ENCODE data around the gene P4HTM.

P4HTM gene, protein sequence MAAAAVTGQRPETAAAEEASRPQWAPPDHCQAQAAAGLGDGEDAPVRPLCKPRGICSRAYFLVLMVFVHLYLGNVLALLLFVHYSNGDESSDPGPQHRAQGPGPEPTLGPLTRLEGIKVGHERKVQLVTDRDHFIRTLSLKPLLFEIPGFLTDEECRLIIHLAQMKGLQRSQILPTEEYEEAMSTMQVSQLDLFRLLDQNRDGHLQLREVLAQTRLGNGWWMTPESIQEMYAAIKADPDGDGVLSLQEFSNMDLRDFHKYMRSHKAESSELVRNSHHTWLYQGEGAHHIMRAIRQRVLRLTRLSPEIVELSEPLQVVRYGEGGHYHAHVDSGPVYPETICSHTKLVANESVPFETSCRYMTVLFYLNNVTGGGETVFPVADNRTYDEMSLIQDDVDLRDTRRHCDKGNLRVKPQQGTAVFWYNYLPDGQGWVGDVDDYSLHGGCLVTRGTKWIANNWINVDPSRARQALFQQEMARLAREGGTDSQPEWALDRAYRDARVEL

DNA sequence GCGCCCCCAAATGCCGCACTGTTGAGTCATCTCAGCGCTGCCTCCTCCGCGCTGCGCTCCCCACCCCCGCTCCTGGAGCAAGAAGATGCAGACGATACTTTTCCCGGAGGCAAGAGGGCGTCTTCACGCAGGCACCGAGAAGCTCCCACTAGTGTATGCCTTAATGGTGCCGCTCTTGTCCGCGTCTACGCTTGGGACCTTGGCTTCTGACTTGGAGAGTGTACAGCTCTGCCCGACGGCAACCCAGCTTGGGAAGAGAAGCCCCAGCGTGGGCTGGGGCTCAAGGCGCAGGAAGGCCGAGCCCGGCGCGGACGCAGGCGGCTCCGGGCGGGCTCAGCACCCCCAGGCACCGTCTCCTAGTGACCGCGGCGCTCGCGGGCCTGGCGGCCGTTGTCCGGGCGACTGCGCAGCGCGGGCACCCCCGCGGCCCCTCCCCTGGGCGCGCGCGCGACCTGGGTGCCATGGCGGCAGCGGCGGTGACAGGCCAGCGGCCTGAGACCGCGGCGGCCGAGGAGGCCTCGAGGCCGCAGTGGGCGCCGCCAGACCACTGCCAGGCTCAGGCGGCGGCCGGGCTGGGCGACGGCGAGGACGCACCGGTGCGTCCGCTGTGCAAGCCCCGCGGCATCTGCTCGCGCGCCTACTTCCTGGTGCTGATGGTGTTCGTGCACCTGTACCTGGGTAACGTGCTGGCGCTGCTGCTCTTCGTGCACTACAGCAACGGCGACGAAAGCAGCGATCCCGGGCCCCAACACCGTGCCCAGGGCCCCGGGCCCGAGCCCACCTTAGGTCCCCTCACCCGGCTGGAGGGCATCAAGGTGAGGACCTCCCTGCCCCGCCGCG is at the start of gene P4HTM:
P4HTM (plus strand) TSS at position 446 of the 840 bp plus-strand sequence; CDS start at position 462, 16 bp downstream.
- DNase-seq: peak; percentile 71

DNA sequence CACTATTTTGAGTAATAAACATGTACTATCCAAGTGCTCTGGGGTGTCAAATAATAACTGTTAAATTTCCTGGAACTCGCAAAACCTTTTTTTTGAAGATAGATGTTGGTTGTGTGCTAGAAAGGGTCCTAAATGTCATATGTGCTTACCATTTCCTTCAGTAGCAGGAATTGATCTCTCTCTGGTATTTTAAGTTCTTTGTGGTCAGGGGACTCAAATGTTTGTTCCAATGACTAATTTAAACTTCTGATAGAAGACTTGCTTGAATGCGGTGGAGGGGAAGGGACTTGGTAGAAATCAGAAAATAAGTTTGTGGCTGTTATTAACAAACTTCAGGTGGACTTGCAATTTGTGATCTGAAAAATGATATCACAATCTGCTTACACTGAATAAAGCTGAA is 44.6 kb upstream of the P4HTM start:
- no peak for DNase-seq

DNA sequence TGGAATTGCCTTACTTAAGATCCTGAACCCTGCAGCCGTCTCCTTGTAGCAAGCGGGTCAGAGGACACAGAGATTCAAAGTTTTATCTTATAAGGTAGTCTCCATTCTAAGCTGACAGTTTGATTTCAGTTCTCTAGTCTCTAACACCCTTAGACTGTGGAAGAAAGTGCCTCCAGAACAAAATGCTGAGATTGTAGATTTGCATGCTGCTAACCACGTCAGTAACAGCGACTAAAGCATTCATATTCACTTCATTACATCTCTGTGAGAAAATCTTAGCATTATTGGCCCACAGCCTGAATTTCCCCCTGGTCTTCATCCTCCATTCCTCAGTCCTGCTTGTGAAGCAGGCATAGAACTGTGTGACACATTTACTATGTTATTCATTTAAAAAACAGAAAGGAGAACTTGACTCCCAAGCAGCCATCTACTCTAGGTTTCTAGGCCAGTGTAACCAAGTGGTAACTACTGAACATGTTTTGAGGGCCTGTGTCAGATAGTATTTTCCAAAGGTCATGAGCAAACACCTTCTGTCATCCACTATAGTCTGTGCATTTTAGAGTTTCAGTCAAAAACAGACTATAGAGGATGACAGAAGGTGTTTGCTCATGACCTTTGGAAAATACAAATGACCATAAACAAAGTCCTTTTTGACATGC is 44.0 kb upstream of the P4HTM start:
- no peak for DNase-seq

DNA sequence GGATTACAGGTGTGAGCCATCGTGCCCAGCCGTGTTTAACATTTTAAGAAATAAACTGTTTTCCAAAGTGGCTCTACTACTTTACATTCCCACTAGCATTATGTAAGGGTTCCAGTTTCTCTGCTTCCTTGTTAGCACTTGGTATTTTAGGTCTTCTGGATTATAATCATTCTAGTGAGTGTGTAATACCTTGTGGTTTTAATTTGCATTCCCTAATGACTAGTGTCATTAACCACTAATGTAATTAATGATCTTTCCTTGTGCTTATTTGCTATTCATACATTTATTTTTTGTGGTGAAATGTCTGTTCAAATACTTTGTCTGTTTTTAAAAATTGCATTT is 40.7 kb upstream of the P4HTM start:
- DNase-seq: no peak

DNA sequence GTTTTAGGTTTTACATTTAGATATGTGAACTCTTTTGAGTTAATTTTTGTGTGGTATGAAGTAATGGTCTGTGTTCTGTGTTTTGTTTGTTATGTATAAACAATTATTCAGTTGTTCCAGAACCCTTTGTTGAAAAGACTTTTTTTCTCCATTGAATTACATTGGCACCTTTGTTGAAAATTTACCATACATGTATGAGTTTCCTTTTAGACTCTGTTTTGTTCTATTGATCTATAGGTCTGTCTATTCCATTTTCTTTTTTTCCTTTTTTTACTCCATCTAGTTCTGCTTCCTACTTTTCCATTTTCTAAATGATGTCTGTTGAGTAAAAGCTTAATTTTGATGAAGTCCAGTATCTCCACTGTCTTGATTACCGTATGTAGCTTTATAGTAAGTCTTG is 40.0 kb upstream of the P4HTM start:
- DNase-seq: no peak

DNA sequence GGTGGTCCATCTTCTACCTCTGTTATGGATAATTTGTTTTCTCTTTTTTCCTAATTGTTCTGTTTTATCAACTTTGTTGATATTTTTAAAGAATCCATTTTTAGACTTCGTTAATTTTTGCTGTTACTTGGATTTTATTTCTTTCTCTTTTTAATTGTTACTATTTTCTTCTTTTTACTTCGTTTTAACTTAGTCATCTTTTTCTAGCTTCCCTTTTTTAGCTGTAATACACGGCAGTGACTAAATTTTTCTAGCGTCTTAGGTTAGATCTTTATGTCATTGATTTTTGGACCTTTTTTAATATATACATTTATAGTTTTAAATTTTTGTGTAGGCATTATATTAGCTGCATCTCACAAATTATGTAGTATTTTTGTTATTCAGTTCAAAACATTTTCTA is 38.3 kb upstream of the P4HTM start:
- DNase-seq: no peak

DNA sequence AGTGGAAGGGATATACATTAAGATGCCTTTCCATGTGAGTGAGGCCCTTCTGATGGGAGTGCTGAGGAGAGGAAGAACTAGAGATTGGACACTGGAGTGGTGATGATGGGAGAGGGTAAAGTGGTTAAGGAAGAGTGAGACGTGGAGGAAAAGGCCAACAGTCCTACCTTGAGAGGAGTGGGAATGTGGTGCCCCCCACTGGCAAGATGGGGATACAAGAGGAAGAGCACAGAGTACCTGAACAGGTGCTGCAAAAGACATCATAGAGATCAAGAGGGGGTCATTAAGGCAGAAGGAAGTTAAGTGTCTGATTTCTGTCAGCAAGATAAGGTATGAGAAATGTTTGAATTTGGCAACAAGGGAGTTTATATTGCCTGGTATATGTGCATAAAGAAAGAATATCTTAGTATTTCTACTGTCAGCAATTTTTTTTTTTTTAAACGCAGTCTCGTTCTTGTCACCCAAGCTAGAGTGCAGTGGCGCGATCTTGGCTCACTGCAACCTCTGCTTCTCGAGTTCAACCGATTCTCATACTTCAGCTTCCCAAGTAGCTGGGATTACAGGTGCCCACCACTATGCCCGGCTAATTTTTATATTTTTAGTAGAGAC is 37.4 kb upstream of the P4HTM start:
- DNase-seq: peak; percentile 44

DNA sequence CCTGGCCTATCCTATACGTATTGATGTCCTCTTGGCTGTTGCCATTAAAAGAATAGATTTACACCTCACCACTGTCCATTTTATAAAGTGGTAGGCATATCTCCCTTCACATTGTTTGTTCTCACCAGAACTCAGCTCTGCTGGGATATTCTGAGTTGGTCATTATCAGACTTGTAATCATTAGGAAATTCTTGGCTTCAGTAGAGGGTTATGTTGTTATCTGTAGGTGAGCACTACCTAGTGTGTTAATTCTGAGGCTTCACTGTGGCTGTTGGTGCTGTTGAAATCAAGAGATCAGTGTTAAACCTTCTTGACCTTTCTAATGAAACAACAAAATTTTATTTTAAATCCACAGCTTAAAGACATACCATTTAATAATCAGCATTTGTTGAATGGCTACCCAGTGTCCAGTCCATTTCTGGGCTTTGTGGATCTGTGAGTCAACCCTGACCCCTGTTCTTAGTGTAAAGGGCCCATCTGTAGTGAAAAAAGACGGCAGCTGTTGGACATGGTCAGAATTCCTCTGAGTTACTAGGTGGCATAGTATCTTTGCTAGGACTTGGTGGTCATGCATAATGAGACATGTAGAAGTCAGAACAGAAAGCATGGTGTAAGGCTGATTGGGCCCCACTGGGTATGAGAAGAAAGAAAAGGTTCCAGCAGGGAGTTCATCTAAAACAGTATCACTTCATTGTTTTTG is 32.9 kb upstream of the P4HTM start:
- DNase-seq: no peak

DNA sequence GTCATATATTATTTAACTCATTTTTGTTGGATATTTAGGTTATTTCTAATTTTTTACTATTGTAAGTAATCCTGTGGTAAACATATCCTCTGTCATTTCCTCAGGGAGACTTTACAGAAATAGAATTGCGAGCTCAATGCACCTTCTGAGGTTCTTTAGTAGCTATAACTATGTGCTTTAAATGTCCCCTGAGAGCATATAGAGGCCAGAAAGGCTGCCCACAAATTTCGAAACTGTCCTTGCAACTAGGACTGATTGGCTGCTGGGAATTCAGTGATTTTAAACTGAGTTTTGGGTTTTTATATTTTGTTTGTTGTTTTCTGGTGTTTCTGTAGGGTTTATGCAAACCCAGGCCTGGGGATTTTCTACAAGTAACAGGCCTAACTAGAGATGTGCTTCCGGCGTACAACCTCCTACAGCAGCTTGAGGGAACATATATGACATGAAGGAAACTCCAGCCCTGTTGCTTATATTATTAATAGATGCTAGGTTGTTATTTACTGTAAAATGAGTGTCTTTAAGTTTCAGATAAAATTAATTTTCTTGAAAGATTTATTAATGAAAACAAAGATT is 29.1 kb upstream of the P4HTM start:
- DNase-seq: no peak

DNA sequence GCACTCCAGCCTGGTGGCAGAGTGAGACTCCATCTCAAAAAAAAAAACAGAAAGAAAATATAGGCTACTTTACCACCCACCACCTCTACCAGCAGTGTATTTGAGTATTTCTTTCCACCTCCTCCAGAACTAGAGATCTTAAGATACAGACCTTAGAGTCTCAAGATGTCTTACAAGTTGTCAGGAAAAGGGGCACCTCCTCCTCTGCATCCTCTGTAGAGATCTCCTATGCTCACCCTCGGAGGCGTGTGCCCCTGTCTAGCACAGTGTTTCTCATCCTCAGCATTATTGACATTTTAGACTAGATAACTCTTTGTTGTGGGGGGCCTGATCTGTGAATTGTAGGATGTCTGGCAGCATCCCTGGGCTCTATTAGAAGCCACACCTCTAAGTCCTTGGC is 27.7 kb upstream of the P4HTM start:
- no peak for DNase-seq

DNA sequence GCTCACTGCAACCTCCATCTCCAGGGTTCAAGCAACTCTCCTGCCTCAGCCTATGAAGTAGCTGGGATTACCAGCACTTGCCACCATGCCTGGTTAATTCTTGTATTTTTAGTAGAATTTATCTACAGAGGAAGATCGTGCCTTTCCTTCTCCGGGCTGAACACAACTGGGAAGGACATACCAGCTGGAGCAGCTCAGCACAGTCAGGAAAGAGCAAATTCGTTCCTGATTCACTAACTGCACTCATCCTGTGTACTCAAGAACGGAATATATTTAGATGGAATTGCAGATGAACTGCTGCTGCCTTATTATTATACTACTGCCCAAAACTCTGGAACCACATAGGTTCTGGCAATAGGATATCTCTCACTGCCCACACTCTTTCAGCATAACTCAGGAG is 27.1 kb upstream of the P4HTM start:
- DNase-seq: no peak

DNA sequence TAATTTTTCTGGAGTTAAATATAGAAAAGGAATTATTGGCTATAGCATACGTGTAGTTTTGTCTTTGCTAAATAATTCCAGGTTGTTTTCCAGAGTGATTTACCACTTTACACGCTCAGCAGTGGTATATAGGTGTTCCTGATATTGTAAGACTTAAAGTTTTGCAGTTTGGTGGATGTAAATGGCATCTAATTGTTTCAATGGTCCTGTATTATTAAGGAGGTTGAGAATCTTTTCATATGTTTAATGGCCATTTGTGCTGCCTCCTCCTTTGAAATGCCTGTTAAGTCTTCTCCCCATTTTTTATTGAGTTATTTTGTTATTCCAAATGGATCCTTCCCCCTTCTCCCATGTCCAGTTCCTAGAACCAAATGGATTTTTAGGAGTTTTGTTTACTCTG is 26.4 kb upstream of the P4HTM start:
- DNase-seq: no peak

DNA sequence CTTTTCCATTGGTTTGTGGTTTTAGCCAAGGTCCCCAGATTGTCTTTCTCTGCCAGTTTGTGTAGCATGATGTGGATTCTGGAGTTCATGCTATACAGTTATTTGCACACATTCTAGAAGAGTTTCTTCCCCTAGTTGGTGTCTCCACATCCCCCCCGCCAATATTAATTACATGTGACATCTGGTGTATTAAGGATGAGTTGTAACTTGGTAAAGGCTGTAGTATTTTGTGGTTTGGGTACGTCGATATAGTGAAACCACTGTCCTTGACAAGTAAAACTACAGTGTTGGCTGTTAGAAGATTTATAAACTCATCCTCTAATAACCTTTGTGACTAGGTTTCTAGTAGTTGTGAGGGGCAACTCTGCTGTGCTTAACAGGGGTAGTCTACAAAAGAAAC is 23.7 kb upstream of the P4HTM start:
- DNase-seq: no peak

DNA sequence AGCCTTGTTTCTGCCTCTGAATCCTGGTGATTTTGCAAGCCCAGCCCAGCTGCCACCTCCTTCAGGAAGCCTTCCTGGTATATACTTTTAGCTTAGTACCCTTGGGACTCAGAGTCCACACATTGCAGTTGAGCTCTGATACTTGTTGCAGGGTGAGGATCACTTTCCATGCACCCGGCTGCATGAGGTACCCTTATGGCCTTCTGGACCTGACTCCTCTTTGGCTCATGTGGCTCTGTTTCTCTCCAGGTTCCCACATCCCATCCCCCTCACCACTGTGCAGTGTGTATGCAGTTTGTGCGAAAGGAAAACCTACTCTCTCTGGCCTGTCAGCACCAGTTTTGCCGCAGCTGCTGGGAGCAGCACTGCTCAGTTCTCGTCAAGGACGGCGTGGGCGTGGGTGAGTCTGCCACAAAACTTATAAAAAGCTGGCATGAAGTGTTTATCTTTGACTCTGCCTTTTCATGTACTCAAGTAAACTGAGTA is 23.1 kb upstream of the P4HTM start:
- no peak for DNase-seq

DNA sequence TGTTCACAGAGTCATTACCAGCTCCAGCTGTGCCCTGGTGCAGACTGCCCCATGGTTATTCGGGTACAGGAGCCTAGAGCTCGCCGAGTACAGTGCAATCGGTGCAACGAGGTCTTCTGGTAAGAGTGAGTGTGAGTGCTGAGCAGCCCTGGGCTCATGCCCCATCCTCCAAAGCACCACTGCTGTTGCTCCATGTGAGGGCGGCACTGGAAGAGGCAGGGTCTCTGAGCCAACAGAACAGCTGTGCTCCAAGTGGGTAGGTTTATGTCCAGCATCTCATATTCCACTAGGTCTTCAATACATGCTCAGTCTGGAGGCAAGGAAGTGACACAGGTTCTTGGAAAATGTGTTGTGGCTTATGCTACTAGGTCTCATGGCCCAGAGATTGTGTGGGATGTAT is 19.5 kb upstream of the P4HTM start:
- no peak for DNase-seq

DNA sequence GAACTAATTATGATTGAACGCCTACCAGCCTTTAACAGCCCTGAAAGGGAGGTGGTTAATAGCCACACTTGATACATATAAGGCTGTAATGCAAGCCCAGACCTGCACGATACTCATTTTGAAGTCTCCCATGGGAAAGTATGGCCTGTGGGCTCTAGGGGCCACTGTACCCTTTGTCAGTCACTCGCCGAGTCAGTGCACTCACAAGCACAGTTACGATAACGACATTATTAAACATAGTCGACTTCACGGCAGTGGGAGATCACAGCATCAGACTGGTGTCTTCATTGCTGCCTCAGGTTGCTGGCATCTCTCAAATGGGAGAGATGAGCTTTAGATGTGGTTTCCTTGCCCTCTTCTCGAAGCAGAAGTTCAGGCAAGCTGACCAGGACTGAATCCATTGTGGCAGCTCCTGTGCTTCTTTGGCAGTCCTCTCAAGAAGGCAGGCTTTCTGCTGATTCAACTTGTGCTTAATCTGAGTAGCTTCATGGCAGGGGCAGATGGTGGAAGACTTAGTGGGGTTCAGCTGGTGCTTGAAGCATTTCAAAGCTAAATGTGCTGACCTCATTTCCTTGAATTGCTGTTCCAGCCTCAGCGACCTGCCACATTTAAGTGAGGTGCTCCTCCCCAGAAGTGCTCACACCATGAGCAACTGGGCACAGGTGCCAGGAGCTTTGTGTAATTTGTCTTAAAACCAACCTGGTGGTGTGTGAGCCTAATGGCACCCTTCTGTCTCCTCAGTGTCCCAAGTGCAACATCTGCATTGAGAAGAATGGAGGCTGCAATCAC is 15.8 kb upstream of the P4HTM start:
- DNase-seq: no peak

DNA sequence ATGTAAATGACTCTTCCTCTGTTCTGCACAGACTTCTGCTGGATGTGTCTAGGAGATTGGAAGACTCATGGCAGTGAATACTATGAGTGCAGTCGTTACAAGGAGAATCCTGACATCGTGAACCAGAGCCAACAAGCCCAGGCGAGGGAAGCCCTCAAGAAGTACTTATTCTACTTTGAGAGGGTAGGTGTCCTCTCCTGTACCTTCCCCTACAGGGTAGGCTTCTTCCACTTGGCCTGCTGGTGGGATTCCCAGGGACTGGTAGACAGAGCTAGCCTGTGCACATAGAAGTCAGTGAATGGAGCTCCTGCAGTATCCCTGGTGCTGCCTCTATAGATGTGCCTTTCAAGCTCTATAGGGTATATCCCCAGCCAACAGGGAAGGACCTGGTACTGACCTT is 10.6 kb upstream of the P4HTM start:
- no peak for DNase-seq

DNA sequence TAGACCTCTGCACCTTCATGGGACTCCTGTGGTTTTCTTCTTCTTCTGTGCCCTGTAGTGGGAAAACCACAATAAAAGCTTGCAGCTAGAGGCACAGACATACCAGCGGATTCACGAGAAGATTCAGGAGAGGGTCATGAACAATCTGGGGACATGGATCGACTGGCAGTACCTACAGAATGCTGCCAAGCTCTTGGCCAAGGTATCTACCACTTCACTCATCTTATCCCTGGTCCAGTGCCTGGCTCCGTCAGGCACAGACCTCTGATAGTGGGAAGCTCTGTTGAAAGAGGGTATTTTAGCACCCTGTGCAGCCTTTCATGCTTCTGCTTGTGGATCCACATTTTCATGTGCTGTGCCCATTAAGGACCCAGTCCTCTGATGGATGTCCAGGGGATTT is 9.7 kb upstream of the P4HTM start:
- no peak for DNase-seq

DNA sequence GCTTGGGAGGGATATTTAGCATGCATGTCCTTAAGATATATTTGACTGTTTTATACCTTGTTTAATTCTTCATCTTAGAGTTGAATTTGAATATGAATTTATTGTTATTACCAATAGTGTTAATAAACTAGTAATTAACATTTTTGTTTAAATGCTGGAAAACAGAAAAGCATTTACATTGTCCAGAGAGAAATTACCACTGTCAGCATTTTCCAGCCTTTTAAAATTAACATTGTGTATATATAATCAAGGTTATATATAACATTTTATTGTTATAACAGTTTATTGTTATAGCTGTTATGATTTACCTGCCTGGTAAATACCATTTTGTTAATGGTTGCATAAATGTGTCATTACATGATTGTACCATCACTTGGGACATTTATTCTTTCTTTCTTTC is 8.0 kb upstream of the P4HTM start:
- DNase-seq: no peak

DNA sequence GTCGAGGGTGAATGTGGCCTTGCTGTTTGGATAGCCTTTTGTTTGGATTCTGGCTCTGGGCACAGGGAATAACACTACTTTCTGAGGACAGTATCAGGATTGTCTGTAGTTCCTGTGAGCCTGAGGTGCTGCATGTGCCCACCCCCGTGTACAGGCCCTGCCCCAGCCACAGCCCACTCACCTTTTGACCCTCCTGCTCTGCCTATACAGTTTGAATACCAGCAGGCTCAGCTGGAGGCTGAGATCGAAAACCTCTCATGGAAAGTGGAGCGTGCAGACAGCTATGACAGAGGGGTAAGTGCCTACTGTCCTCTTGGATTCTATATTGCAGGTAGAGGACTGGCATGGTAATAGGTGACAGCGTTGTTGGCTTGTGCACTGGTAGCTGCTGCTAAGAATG is 7.4 kb upstream of the P4HTM start:
- no peak for DNase-seq

DNA sequence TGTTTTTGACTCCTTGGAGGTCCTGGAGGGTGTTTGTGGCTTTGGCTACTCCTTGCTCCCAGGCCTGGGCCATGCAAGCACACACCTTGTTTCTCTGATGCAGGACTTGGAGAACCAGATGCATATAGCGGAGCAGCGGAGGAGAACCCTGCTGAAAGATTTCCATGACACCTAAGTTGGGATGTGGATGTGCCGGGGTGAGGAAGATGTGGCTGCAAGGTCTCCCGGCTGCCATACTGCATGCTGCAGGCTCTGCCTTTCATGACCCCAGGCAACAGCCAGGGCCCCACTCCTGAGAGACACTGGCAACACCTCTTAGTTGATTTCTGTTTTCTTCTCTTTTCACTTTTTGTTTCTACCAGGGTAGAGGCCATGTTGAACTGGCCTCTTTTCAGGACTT is 6.9 kb upstream of the P4HTM start:
- DNase-seq: no peak

All from CD4-positive, alpha-beta T cell treated with Interleukin-15 for 1 hour (primary cell).